Motor neuron (in vitro differentiated cells): ENCODE results near the gene PLOD2. TPM values are rescaled to one million over a fixed set of nuclear protein-coding genes. Genes with fewer than 3 reads are reported as not detected.

Source experiments
- ATAC-seq, 8 experiments: fragments of 200-7000 bp; cut with Tn5 transposase; replicated peaks in 6 of 8; 2 replicates each; pipeline ENCODE4 v1.8.0; 2021; ENCODE audit warnings: mild to moderate bottlenecking in 8 of 8, moderate library complexity in 8 of 8
- H3K27ac ChIP-seq, 2 donors: fragments of 250-450 bp; sonication (Bioruptor Pico); 2 replicates each; pipeline ENCODE4 v1.9.0; 2021; ENCODE audit warnings: antibody characterized with exemption in 2 of 2, mild to moderate bottlenecking in 2 of 2, moderate library complexity in 1 of 2
- H3K4me1 ChIP-seq, 2 donors: fragments of 250-450 bp; sonication (Bioruptor Pico); replicated peaks in 1 of 2; 2 replicates each; pipeline ENCODE4 v1.6.1; 2021; ENCODE audit warnings: antibody characterized with exemption in 2 of 2, mild to moderate bottlenecking in 2 of 2, moderate library complexity in 1 of 2
- H3K4me3 ChIP-seq, 5 donors: fragments of 250-450 bp; sonication (Bioruptor Pico); 2 replicates each; pipeline ENCODE4 v1.9.0; 2021; ENCODE audit warnings: antibody characterized with exemption in 5 of 5, mild to moderate bottlenecking in 5 of 5, moderate library complexity in 4 of 5
- WGBS, 10 experiments: fragments of 450-650 bp; shearing (Covaris generic); methylation state at CpG; one replicate each; pipeline ENCODE4 v1.0.0; 2022; 5-methylcytosine and 5-hydroxymethylcytosine counted together
- in situ Hi-C, 9 experiments: fragments of 400-800 bp; cut with MboI; loops; one replicate each; pipeline ENCODE4 v1.15.0; 2021; ENCODE audit warnings: low sequenced_read_pairs in 9 of 9, low pct_unique_long_range_greater_than_20kb in 2 of 9; ENCODE audit not compliant: unreplicated experiment in 9 of 9
- total RNA-seq, 8 experiments: library from RNA; unstranded; fragments of 300-600 nt; gene quantifications; 2 replicates each; pipeline versions ENCODE4 v1.2.3 to v1.2.4, GENCODE V29; 2022

The PLOD2 gene
- total RNA-seq, 8 experiments from 2014 or later, result 15.9 to 105 (median 32.7) TPM

DNA sequence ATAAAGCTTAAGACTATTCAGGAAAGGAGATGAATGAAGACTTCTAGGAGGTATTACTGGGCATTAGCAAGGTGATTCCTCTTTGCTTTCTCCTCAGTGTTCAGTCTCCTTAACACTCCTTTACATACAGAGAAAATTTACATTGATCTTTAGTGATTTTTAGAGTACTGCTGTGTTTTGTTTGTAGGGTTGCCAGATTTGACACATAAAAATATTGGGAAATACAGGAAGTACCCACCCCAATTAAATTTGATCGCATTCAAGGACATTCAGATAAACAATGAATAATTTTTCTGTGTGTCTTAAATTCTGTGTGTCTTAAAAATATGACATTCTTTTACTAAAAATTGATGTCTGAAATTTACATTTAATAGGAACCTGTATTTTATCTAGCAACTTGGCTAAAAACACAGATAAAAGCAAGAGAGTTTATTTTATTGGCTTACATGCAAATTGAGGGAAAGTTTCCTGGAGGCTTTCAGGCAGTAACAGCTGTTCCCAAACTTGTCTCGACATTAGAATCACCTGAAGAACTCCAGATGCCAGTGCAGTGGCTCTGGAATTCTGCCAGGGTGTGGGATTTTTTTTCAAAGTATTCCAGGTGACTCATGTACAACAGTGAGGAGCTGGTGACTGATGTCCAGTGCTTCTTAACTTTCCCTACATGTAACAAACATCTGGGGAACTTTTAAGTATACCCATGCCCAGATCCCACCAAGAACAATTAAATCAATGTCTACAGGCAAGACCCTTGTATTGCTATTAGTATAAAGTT lies 23.4 kb upstream of the PLOD2 start:
- 0 to 100% (median 72%) methylated on average over 1 to 2 of the region's 2 CpGs for WGBS, 10 experiments
- ATAC-seq, result peak in 2 of 8 experiments; percentile 12 to 31
- Histone ChIP-seq H3K27ac (no peak overlapping the region), H3K4me1 (peaks cover 0 to 2% of the 10 kb centered on the region in 2 donors), H3K4me3 (no peak overlapping the region)
- in situ Hi-C loops, result loop anchor here in 2 of 9 experiments (25.0 kb wide), 1 partner anchor 122 kb away; no protein-coding TSS in a partner anchor

DNA sequence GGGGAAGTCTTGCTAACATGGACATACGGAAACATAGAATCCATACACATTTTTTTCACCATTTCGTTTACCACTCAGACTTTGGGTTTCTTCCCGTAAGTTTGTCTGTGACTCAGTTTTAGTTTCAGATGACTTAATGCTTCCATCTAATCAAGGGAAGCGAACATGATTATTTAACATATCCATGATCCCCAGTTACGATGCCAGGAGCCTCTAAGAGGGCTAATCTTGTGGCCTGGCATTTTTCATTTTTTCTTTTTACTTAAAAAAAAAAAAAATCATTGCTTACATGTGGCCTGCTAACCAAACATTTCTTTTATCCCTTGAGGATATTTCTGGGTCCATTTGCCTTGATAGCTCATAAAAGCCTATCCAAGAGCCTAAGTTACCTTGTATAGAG lies 20.2 kb upstream of the PLOD2 start:
- Histone ChIP-seq H3K4me1 (no peaks in the 10 kb centered on the region), H3K4me3 (no peak overlapping the region), H3K27ac (no peak overlapping the region)
- in situ Hi-C loops, result loop anchor here in 2 of 9 experiments (25.0 kb wide), 1 partner anchor 119 kb away; no protein-coding TSS in a partner anchor
- ATAC-seq, result no peak
- WGBS, 10 experiments, result 80 to 100% (median 95%) methylated on average over 1 to 5 of the region's 5 CpGs

DNA sequence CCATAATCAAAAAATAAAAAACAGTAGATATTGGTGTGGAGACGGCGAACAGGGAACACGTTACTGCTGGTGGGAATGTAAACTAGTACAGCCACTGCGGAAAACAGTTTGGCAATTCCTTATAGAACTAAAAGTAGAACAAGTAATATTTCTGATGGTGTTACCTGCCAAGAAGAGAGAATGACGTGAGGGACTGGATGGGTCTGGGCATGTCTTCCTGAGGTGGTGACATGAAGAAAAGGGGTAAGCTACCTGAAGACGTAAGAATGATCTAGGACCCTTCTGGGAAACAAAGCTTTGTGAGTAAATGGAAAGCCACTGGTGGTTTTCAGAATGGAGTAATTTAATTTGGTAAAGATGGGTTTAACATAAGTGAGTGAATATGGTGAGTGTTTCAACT lies 19.4 kb upstream of the PLOD2 start:
- no peak overlapping the region for H3K27ac ChIP-seq
- ATAC-seq, result no peak
- no peak overlapping the region for H3K4me3 ChIP-seq
- WGBS, 10 experiments, result 85 to 100% (median 97%) methylated on average over 2 to 6 of the region's 6 CpGs
- in situ Hi-C loops, result loop anchor here in 2 of 9 experiments (25.0 kb wide), 1 partner anchor 118 kb away; no protein-coding TSS in a partner anchor
- H3K4me1 ChIP-seq, result no peaks in the 10 kb centered on the region

GRCh38 chr3:146178006-146178689 lies 17.2 kb upstream of the PLOD2 start:
- WGBS, 10 experiments, result 57 to 92% (median 84%) methylated on average over 1 to 6 of the region's 6 CpGs
- in situ Hi-C loops, result loop anchor here in 2 of 9 experiments (25.0 kb wide), 1 partner anchor 116 kb away; no protein-coding TSS in a partner anchor
- H3K4me1 ChIP-seq, result no peaks in the 10 kb centered on the region
- H3K27ac ChIP-seq, result no peak overlapping the region
- H3K4me3 ChIP-seq, result no peak overlapping the region
- no peak for ATAC-seq

- no peak overlapping the region for H3K27ac ChIP-seq
- H3K4me3 ChIP-seq, result no peak overlapping the region
- ATAC-seq, result no peak
- WGBS, 10 experiments, result 20 to 100% (median 85%) methylated on average over 1 of the region's 1 CpG; no CpG with 5 or more reads in 7 of the 10 experiments
- in situ Hi-C loops, result loop anchor here in 2 of 9 experiments (25.0 kb wide), 1 partner anchor 115 kb away; no protein-coding TSS in a partner anchor
- H3K4me1 ChIP-seq, result no peaks in the 10 kb centered on the region
Observed at GRCh38 chr3:146177519-146177918, 16.5 kb upstream of the PLOD2 start.

- H3K4me1 ChIP-seq, result no peaks in the 10 kb centered on the region
- 21 to 94% (median 68%) methylated on average over 1 to 3 of the region's 3 CpGs for WGBS, 10 experiments
- in situ Hi-C loops, result loop anchor here in 2 of 9 experiments (25.0 kb wide), 1 partner anchor 115 kb away; no protein-coding TSS in a partner anchor
- H3K4me3 ChIP-seq, result no peak overlapping the region
- H3K27ac ChIP-seq, result no peak overlapping the region
- ATAC-seq, result no peak
Observed at GRCh38 chr3:146177072-146177471, 16.1 kb upstream of the PLOD2 start.

- in situ Hi-C loops, result loop anchor here in 1 of 9 experiments (25.0 kb wide), 1 partner anchor 110 kb away; no protein-coding TSS in a partner anchor
- no peak for ATAC-seq
- Histone ChIP-seq H3K4me3 (no peak overlapping the region), H3K4me1 (no peaks in the 10 kb centered on the region), H3K27ac (no peak overlapping the region)
- 40 to 100% (median 92%) methylated on average over 1 of the region's 1 CpG; no CpG with 5 or more reads in 1 of the 10 experiments for WGBS, 10 experiments
Observed at GRCh38 chr3:146172586-146172985, 11.6 kb upstream of the PLOD2 start.

DNA sequence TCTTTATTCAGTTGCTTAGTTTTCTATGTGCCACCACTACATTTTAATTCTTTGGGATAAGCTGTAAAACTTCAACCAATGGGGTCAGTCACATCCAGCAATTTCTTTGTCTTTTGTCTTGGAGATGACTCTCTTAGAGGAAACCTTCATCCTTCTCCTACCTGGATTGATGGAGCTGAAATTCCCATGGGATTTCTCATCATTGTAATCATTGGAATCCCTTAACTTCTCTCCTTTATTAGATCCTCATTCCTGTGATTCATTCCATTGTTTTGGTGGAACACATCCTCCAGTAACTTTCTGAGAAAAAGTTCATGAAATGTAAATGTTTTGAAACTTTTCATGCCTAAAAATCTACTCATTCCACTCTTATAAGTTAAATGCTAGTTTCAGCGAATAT lies 9.6 kb upstream of the PLOD2 start:
- Histone ChIP-seq H3K4me1 (peaks cover 0 to 3% of the 10 kb centered on the region in 2 donors), H3K27ac (no peak overlapping the region), H3K4me3 (no peak overlapping the region)
- in situ Hi-C loops, result loop anchor here in 1 of 9 experiments (25.0 kb wide), 1 partner anchor 108 kb away; no protein-coding TSS in a partner anchor
- ATAC-seq, result no peak
- WGBS, 10 experiments, result 77 to 100% (median 92%) methylated on average over 1 of the region's 1 CpG; no CpG with 5 or more reads in 1 of the 10 experiments

- no peak overlapping the region for H3K4me3 ChIP-seq
- no peak for ATAC-seq
- in situ Hi-C loops, result loop anchor here in 2 of 9 experiments (10.0 to 25.0 kb wide), 2 partner anchors 95 to 108 kb away; no protein-coding TSS in a partner anchor
- WGBS, 10 experiments, result 83 to 100% (median 100%) methylated on average over 1 of the region's 1 CpG; no CpG with 5 or more reads in 3 of the 10 experiments
- H3K4me1 ChIP-seq, result peaks cover 0 to 3% of the 10 kb centered on the region in 2 donors
- H3K27ac ChIP-seq, result no peak overlapping the region
Observed at GRCh38 chr3:146169891-146170290, 8.9 kb upstream of the PLOD2 start.

GRCh38 chr3:146166826-146167225 lies 5.8 kb upstream of the PLOD2 start:
- peaks cover 3 to 5% of the 10 kb centered on the region in 2 donors for H3K4me1 ChIP-seq
- no peak overlapping the region for H3K27ac ChIP-seq
- H3K4me3 ChIP-seq, result no peak overlapping the region
- in situ Hi-C loops, result loop anchor here in 2 of 9 experiments (10.0 to 25.0 kb wide), 2 partner anchors 92 to 105 kb away; no protein-coding TSS in a partner anchor
- ATAC-seq, result peak in 2 of 8 experiments; percentile 13 to 36
- WGBS, 10 experiments, result 39 to 92% (median 73%) methylated on average over 1 to 3 of the region's 3 CpGs; no CpG with 5 or more reads in 2 of the 10 experiments

GRCh38 chr3:146166415-146166821 lies 5.4 kb upstream of the PLOD2 start:
- Histone ChIP-seq H3K4me3 (no peak overlapping the region), H3K4me1 (peaks cover 3 to 8% of the 10 kb centered on the region in 2 donors), H3K27ac (no peak overlapping the region)
- ATAC-seq, result peak in 2 of 8 experiments; percentile 33 to 61
- in situ Hi-C loops, result loop anchor here in 2 of 9 experiments (10.0 to 25.0 kb wide), 2 partner anchors 92 to 104 kb away; no protein-coding TSS in a partner anchor
- WGBS, 10 experiments, result 0 to 87% (median 72%) methylated on average over 1 to 4 of the region's 4 CpGs

GRCh38 chr3:146165877-146166276 lies 4.9 kb upstream of the PLOD2 start:
- Histone ChIP-seq H3K4me1 (peaks cover 3 to 8% of the 10 kb centered on the region in 2 donors), H3K27ac (no peak overlapping the region), H3K4me3 (no peak overlapping the region)
- no peak for ATAC-seq
- in situ Hi-C loops, result loop anchor here in 2 of 9 experiments (10.0 to 25.0 kb wide), 2 partner anchors 91 to 104 kb away; no protein-coding TSS in a partner anchor
- WGBS, 10 experiments, result 0 to 75% (median 58%) methylated on average over 1 to 2 of the region's 2 CpGs; no CpG with 5 or more reads in 1 of the 10 experiments
